DMS 273 (cell line): ENCODE data around the gene MS4A13.
"Not testable (repeated sequence)": the region's sequence is repeated elsewhere in the genome, so short reads cannot be mapped to it uniquely, and the experiment has no call there.

Source experiments
- DNase-seq: peaks from one replicate; lab custom pipeline; 2025; ENCODE audit not compliant: unreplicated experiment; lab: John Stamatoyannopoulos, UW

MS4A13 gene

GRCh38 chr11:60515144-60515855, at the start of gene MS4A13:
Gene MS4A13 (plus strand): TSS chr11:60515392. CDS start chr11:60518084, 2,692 bp downstream.
- no peak for DNase-seq

- DNase-seq = no peak
These were observed 46.4 kb upstream of the MS4A13 start for GRCh38 chr11:60468829-60469228.

GRCh38 chr11:60469723-60470122, 45.5 kb upstream of the MS4A13 start:
- DNase-seq = no peak

- no peak for DNase-seq
These were observed 38.2 kb upstream of the MS4A13 start for GRCh38 chr11:60477035-60477445.

GRCh38 chr11:60482361-60482760, 32.8 kb upstream of the MS4A13 start:
- DNase-seq = no peak

- no peak for DNase-seq
These were observed 29.2 kb upstream of the MS4A13 start for GRCh38 chr11:60485987-60486386.

GRCh38 chr11:60492488-60493009, 22.6 kb upstream of the MS4A13 start, which contains the start of gene MS4A12:
Gene MS4A12 (plus strand): TSS chr11:60492778. CDS start chr11:60497319, 4,541 bp downstream.
- no peak for DNase-seq

GRCh38 chr11:60493454-60493853, 21.7 kb upstream of the MS4A13 start:
- DNase-seq = no peak

- no peak for DNase-seq
These were observed 16.8 kb upstream of the MS4A13 start for GRCh38 chr11:60498399-60498798.

- no peak for DNase-seq
These were observed 16.3 kb upstream of the MS4A13 start for GRCh38 chr11:60498853-60499252.

- DNase-seq = no peak
These were observed 14.8 kb upstream of the MS4A13 start for GRCh38 chr11:60500276-60500910.

GRCh38 chr11:60502221-60502775, 12.9 kb upstream of the MS4A13 start:
- no peak for DNase-seq

- no peak for DNase-seq
These were observed 10.8 kb upstream of the MS4A13 start for GRCh38 chr11:60504219-60504905.

- DNase-seq = not testable (repeated sequence)
These were observed 5.6 kb upstream of the MS4A13 start for GRCh38 chr11:60509609-60510008.

- not testable (repeated sequence) for DNase-seq
These were observed 5.0 kb upstream of the MS4A13 start for GRCh38 chr11:60510209-60510608.

GRCh38 chr11:60511393-60511792, 3.8 kb upstream of the MS4A13 start:
- no peak for DNase-seq

GRCh38 chr11:60512651-60513225, 2.5 kb upstream of the MS4A13 start:
- DNase-seq = no peak

- DNase-seq = no peak
These were observed 1.4 kb upstream of the MS4A13 start for GRCh38 chr11:60513496-60514460.

GRCh38 chr11:60528465-60528864, 13.3 kb downstream of the MS4A13 start:
- no peak for DNase-seq

- no peak for DNase-seq
These were observed 13.7 kb downstream of the MS4A13 start for GRCh38 chr11:60528934-60529333.
